Activated T-cell treated with anti-CD3 and anti-CD28 coated beads for 1 hour (primary cell): ENCODE data around the gene CLDND2.

Experiments used
- DNase-seq: peaks from one replicate; pipeline ENCODE4 v3.0.0-alpha.2; 2020; ENCODE audit warnings: low read depth

Gene CLDND2

GRCh38 chr19:51354103-51354741, 14.6 kb downstream of the CLDND2 start:
- no peak for DNase-seq

GRCh38 chr19:51352783-51353360, 15.9 kb downstream of the CLDND2 start:
- DNase-seq = no peak

GRCh38 chr19:51351266-51351990, 17.4 kb downstream of the CLDND2 start:
- no peak for DNase-seq

- DNase-seq = no peak
Observed at GRCh38 chr19:51347209-51347928, 21.4 kb downstream of the CLDND2 start.

- no peak for DNase-seq
Observed at GRCh38 chr19:51346742-51347141, 22.1 kb downstream of the CLDND2 start.

GRCh38 chr19:51345076-51345620, 23.7 kb downstream of the CLDND2 start:
- DNase-seq = no peak

- DNase-seq = no peak
Observed at GRCh38 chr19:51342631-51343569, 25.9 kb downstream of the CLDND2 start.

GRCh38 chr19:51341976-51342580, 26.7 kb downstream of the CLDND2 start, which contains the start of gene VSIG10L:
Gene VSIG10L (minus strand): TSS chr19:51342139. CDS start chr19:51342124, 15 bp downstream.
- DNase-seq = no peak

GRCh38 chr19:51341066-51341465, 27.7 kb downstream of the CLDND2 start:
- DNase-seq = no peak

GRCh38 chr19:51339687-51340656, 28.8 kb downstream of the CLDND2 start:
- peak; percentile 74 for DNase-seq

GRCh38 chr19:51339313-51339686, 29.5 kb downstream of the CLDND2 start:
- DNase-seq = no peak

- peak; percentile 83 for DNase-seq
Observed at GRCh38 chr19:51338563-51339312, 30.1 kb downstream of the CLDND2 start.

- no peak for DNase-seq
Observed at GRCh38 chr19:51337861-51338562, 30.8 kb downstream of the CLDND2 start.

- DNase-seq = no peak
Observed at GRCh38 chr19:51337141-51337860, 31.5 kb downstream of the CLDND2 start.

GRCh38 chr19:51333836-51334460, 34.9 kb downstream of the CLDND2 start:
- DNase-seq = no peak

GRCh38 chr19:51331716-51332115, 37.1 kb downstream of the CLDND2 start:
- DNase-seq = no peak

- DNase-seq = no peak
Observed at GRCh38 chr19:51331193-51331592, 37.6 kb downstream of the CLDND2 start.
